Mesenchymal stem cell (in vitro differentiated cells and primary cell): ENCODE data around the gene SERF1B. TPM values are rescaled to one million over a fixed set of nuclear protein-coding genes. Genes with fewer than 3 reads are reported as not detected.
"Not testable (repeated sequence)": the region's sequence is repeated elsewhere in the genome, so short reads cannot be mapped to it uniquely, and the experiment has no call there.

Experiments used
- DNase-seq: peaks from one replicate; pipeline ENCODE4 v3.0.0-alpha.2; 2013
- H2AFZ ChIP-seq: one replicate; pipeline ENCODE4 v1.6.1; 2013; ENCODE audit warnings: low read depth, mild to moderate bottlenecking, control low read depth, inconsistent platforms, low read length, moderate library complexity
- H2AK5ac ChIP-seq: 2 replicates; pipeline ENCODE4 v1.6.1; 2013; ENCODE audit warnings: low read length, moderate library complexity, mild to moderate bottlenecking, inconsistent platforms; ENCODE audit not compliant: severe bottlenecking
- H2BK120ac ChIP-seq: one replicate; pipeline ENCODE4 v1.6.1; 2013; ENCODE audit warnings: low read depth, mild to moderate bottlenecking, inconsistent platforms, low read length, moderate library complexity
- H2BK12ac ChIP-seq, 2 experiments: one replicate each; pipeline ENCODE4 v1.6.1; 2013; ENCODE audit warnings: inconsistent platforms in 2 of 2, low read length in 2 of 2, mild to moderate bottlenecking in 2 of 2, moderate library complexity in 2 of 2, control low read depth in 1 of 2
- H2BK15ac ChIP-seq: one replicate; pipeline ENCODE4 v1.6.1; 2013; ENCODE audit warnings: mild to moderate bottlenecking, low read depth, inconsistent platforms; ENCODE audit not compliant: poor library complexity, severe bottlenecking
- H2BK5ac ChIP-seq: 2 replicates; pipeline ENCODE4 v1.6.1; 2013; ENCODE audit warnings: low read depth, mild to moderate bottlenecking, low read length, control low read depth, inconsistent platforms; ENCODE audit not compliant: poor library complexity, severe bottlenecking
- H3K14ac ChIP-seq, 2 experiments: one replicate each; pipeline ENCODE4 v1.6.1; 2013; ENCODE audit warnings: inconsistent platforms in 2 of 2, low read length in 2 of 2, control low read depth in 1 of 2, mild to moderate bottlenecking in 1 of 2, moderate library complexity in 1 of 2
- H3K18ac ChIP-seq, 2 experiments: one replicate each; pipeline ENCODE4 v1.6.1; 2013; ENCODE audit warnings: inconsistent platforms in 2 of 2, low read length in 2 of 2, control low read depth in 1 of 2, low read depth in 1 of 2, mild to moderate bottlenecking in 1 of 2
- H3K23ac ChIP-seq, 2 experiments: one replicate each; pipeline ENCODE4 v1.6.1; 2013; ENCODE audit warnings: inconsistent platforms in 2 of 2, low read length in 2 of 2, mild to moderate bottlenecking in 2 of 2, moderate library complexity in 2 of 2, control low read depth in 1 of 2
- H3K27ac ChIP-seq: 2 replicates; pipeline ENCODE4 v1.5.1; 2013; ENCODE audit warnings: mild to moderate bottlenecking, moderate library complexity, low read length, control low read depth, inconsistent platforms; ENCODE audit not compliant: poor library complexity, severe bottlenecking
- H3K27me3 ChIP-seq, 2 experiments: 2 replicates each; pipeline versions ENCODE4 v1.6.1 to v1.7.0; 2013; ENCODE audit warnings: low read length in 2 of 2, mild to moderate bottlenecking in 2 of 2, moderate library complexity in 2 of 2, control low read depth in 1 of 2, inconsistent platforms in 1 of 2; ENCODE audit not compliant: control insufficient read depth in 1 of 2, insufficient read depth in 1 of 2
- H3K36me3 ChIP-seq, 2 experiments: 2 replicates each; pipeline versions ENCODE4 v1.6.1 to v1.7.0; 2013; ENCODE audit warnings: low read length in 2 of 2, control low read depth in 1 of 2, inconsistent platforms in 1 of 2, low read depth in 1 of 2, mild to moderate bottlenecking in 1 of 2; ENCODE audit not compliant: insufficient read depth in 2 of 2, control insufficient read depth in 1 of 2
- H3K4ac ChIP-seq, 2 experiments: one replicate each; pipeline ENCODE4 v1.6.1; 2013; ENCODE audit warnings: inconsistent platforms in 2 of 2, low read length in 2 of 2, mild to moderate bottlenecking in 2 of 2, moderate library complexity in 2 of 2, control low read depth in 1 of 2, low read depth in 1 of 2
- H3K4me1 ChIP-seq: 2 replicates; pipeline ENCODE4 v1.6.1; 2013; ENCODE audit warnings: low read depth, low read length, control low read depth; ENCODE audit not compliant: control insufficient read depth, insufficient read depth
- H3K4me2 ChIP-seq: 2 replicates; pipeline ENCODE4 v1.6.1; 2013; ENCODE audit warnings: low read length, mild to moderate bottlenecking, inconsistent platforms; ENCODE audit not compliant: poor library complexity, severe bottlenecking
- H3K4me3 ChIP-seq, 2 experiments: 2 replicates each; pipeline versions ENCODE4 v1.5.1 to v1.7.0; 2013; ENCODE audit warnings: low read length in 2 of 2, mild to moderate bottlenecking in 2 of 2, control low read depth in 1 of 2, low read depth in 1 of 2; ENCODE audit not compliant: insufficient read depth in 1 of 2
- H3K79me1 ChIP-seq: replicated peaks from 2 replicates; pipeline ENCODE4 v1.6.1; 2013; ENCODE audit warnings: mild to moderate bottlenecking, control low read depth, low read length, inconsistent platforms; ENCODE audit not compliant: poor library complexity, severe bottlenecking
- H3K9ac ChIP-seq: 2 replicates; pipeline ENCODE4 v1.7.0; 2013; ENCODE audit warnings: mild to moderate bottlenecking, low read length, moderate library complexity
- H3K9me3 ChIP-seq: 2 replicates; pipeline ENCODE4 v1.7.0; 2013; ENCODE audit warnings: mild to moderate bottlenecking, low read length; ENCODE audit not compliant: control insufficient read depth
- H4K8ac ChIP-seq: one replicate; pipeline ENCODE4 v1.6.1; 2013; ENCODE audit warnings: inconsistent platforms, mild to moderate bottlenecking, low read length, moderate library complexity
- H4K91ac ChIP-seq: one replicate; pipeline ENCODE4 v1.6.1; 2013; ENCODE audit warnings: mild to moderate bottlenecking, low read length, inconsistent platforms
- WGBS: methylation state at CpG from one replicate; pipeline ENCODE4 v1.1.7; 2013; ENCODE audit warnings: mixed read lengths; 5-methylcytosine and 5-hydroxymethylcytosine counted together
- polyA plus RNA-seq, 2 experiments: library from polyadenylated mRNA; stranded (reverse); fragments of 200-250 nt; gene quantifications; one replicate each; pipeline ENCODE4 v1.2.3, GENCODE V29; 2013

The SERF1B gene
- polyA plus RNA-seq (2013, experiment 1 of 2), result 44.6 TPM
- polyA plus RNA-seq (2013, experiment 2 of 2), result 41.0 TPM

DNA sequence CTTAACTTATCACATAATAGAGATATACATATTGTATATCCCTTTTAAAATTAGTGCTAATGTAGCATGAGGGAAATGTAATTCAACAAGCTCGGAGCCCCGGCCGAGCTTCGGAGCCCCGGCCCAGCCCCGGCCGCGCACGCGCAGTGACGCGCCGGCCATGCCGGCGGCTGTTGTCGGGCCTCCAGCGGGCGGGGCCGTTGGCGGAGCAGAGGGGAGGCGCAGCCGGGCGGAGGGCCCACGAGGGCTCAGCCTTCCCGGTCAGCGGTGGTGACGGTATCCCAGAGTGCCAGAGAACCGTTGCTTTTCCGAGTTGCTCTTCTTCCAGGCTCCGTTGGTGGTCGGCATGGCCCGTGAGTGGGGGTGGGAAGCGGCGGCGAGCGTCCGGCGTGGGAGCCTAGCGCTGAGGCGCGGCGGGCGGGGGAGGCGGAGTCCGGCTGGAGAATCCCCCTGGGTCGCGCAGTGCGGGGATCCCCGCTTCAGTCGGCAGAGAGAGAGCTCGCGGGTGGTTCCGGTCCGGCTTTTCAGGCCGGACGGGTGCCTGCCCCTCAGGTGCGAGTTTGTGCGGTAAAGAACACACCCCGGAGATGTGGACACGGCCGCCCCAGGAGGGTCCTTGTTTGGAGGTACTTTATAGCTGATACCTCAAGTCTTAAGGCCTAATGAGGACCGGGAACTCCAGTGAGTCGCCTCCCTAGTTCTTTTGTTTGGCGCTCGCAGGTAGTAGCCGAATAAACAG, at the start of gene SERF1B:
TSS of gene SERF1B (plus strand) at position 146 of the 739 bp plus-strand sequence. CDS start at position 347, 201 bp downstream.
- not testable (repeated sequence) for H3K36me3 ChIP-seq, DNase-seq, H2AK5ac ChIP-seq, H4K8ac ChIP-seq, H3K14ac ChIP-seq, H3K4me3 ChIP-seq, H3K4ac ChIP-seq, H3K9me3 ChIP-seq, H3K4me1 ChIP-seq, H3K79me1 ChIP-seq, H2AFZ ChIP-seq, H3K18ac ChIP-seq, H2BK5ac ChIP-seq, H2BK120ac ChIP-seq, H3K27me3 ChIP-seq, H3K27ac ChIP-seq, H3K9ac ChIP-seq, H3K4me2 ChIP-seq, H3K23ac ChIP-seq, H2BK15ac ChIP-seq, H2BK12ac ChIP-seq, H4K91ac ChIP-seq
- WGBS, result no CpG with 5 or more reads among the region's 66 CpGs

- H3K79me1 ChIP-seq, H3K36me3 ChIP-seq, H2BK12ac ChIP-seq, H3K4me3 ChIP-seq, H2BK15ac ChIP-seq, H2AK5ac ChIP-seq, H4K91ac ChIP-seq, H3K9me3 ChIP-seq, H4K8ac ChIP-seq, H3K4me1 ChIP-seq, H2BK5ac ChIP-seq, H3K27ac ChIP-seq, H3K18ac ChIP-seq, H3K4ac ChIP-seq, H3K4me2 ChIP-seq, DNase-seq, H3K14ac ChIP-seq, H3K27me3 ChIP-seq, H2BK120ac ChIP-seq, H3K9ac ChIP-seq, H2AFZ ChIP-seq, H3K23ac ChIP-seq: not testable (repeated sequence)
- no CpG with 5 or more reads among the region's 2 CpGs for whole genome bisulfite sequencing
Measured at GRCh38 chr5:69991713-69992112, 33.3 kb upstream of the SERF1B start.

DNA sequence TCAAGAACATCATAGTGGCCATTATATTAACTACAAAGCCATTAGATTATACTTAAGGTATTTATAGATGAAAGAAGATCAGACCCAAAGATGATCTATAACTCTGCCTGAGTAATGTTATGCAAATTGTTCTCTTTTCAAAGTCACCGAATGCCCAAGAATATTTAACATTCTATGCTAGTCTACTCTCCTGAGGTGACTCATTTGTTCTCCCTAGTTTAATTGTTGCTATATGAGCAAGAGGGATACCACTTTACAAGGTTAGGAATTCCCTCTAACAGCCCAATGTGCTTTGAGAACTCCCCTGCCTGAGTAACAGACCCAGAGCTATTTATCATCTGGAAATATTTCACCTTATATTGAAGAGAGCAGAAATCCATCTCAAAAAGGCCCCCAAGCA, 29.5 kb upstream of the SERF1B start:
- H2AK5ac ChIP-seq, H3K4ac ChIP-seq, H2BK120ac ChIP-seq, H3K23ac ChIP-seq, H3K14ac ChIP-seq, H2AFZ ChIP-seq, H4K91ac ChIP-seq, H2BK12ac ChIP-seq, H4K8ac ChIP-seq, DNase-seq, H2BK15ac ChIP-seq, H3K9ac ChIP-seq, H3K27me3 ChIP-seq, H3K4me3 ChIP-seq, H2BK5ac ChIP-seq, H3K18ac ChIP-seq, H3K27ac ChIP-seq, H3K36me3 ChIP-seq, H3K9me3 ChIP-seq, H3K79me1 ChIP-seq, H3K4me1 ChIP-seq, H3K4me2 ChIP-seq: not testable (repeated sequence)
- WGBS, result no CpG with 5 or more reads among the region's 1 CpG

GRCh38 chr5:70020660-70021059, 4.4 kb upstream of the SERF1B start:
- not testable (repeated sequence) for H3K79me1 ChIP-seq, H2BK120ac ChIP-seq, H3K23ac ChIP-seq, H3K4me1 ChIP-seq, H3K18ac ChIP-seq, H3K9ac ChIP-seq, H2BK12ac ChIP-seq, H2BK5ac ChIP-seq, H4K8ac ChIP-seq, H3K27ac ChIP-seq, H3K4me3 ChIP-seq, H3K9me3 ChIP-seq, DNase-seq, H2AFZ ChIP-seq, H3K27me3 ChIP-seq, H3K36me3 ChIP-seq, H3K4me2 ChIP-seq, H2BK15ac ChIP-seq, H3K14ac ChIP-seq, H2AK5ac ChIP-seq, H4K91ac ChIP-seq, H3K4ac ChIP-seq
- no CpG with 5 or more reads among the region's 2 CpGs for WGBS
